Activated T-helper 2 cell treated with anti-CD3 and anti-CD28 coated beads, Interferon-gamma antibody, Interleukin-2, Interleukin-4, amounts not matched to agents 10 μg/mL and 5 μg/mL and 100 μg/mL, durations not matched to agents 14 hours and 24 hours and 36 hours (primary cell): ENCODE measurements around the gene AOPEP. TPM values are rescaled to one million over a fixed set of nuclear protein-coding genes. Genes with fewer than 3 reads are reported as not detected.

Experiments
- DNase-seq: peaks from one replicate; pipeline ENCODE4 v3.0.0; 2021; ENCODE audit warnings: low spot score
- H3K27ac Mint-ChIP-seq: one replicate; pipeline ENCODE4 v1.8.0; 2021; ENCODE audit warnings: mixed read lengths
- H3K27me3 Mint-ChIP-seq: one replicate; pipeline ENCODE4 v1.8.0; 2021; ENCODE audit warnings: low read depth, mixed read lengths
- H3K36me3 Mint-ChIP-seq: one replicate; pipeline ENCODE4 v1.8.0; 2021; ENCODE audit warnings: low read depth, mixed read lengths
- H3K4me1 Mint-ChIP-seq: one replicate; pipeline ENCODE4 v1.8.0; 2021; ENCODE audit warnings: low read depth, mixed read lengths
- H3K4me3 Mint-ChIP-seq: one replicate; pipeline ENCODE4 v1.8.0; 2021; ENCODE audit warnings: low read depth, mild to moderate bottlenecking, moderate library complexity, mixed read lengths
- H3K9me3 Mint-ChIP-seq: one replicate; pipeline ENCODE4 v1.8.0; 2021; ENCODE audit warnings: mixed read lengths
- intact Hi-C: fragments of 100-400 bp; cut with micrococcal nuclease; formaldehyde crosslinking; loops from one replicate; pipeline ENCODE4 v1.15.1; 2023
- total RNA-seq: library from RNA; stranded (reverse); gene quantifications from 2 replicates; pipeline ENCODE4 v1.2.3, GENCODE V29; 2022

The AOPEP gene
- total RNA-seq, 1 donor from 2014 or later = 24.6 TPM

DNA sequence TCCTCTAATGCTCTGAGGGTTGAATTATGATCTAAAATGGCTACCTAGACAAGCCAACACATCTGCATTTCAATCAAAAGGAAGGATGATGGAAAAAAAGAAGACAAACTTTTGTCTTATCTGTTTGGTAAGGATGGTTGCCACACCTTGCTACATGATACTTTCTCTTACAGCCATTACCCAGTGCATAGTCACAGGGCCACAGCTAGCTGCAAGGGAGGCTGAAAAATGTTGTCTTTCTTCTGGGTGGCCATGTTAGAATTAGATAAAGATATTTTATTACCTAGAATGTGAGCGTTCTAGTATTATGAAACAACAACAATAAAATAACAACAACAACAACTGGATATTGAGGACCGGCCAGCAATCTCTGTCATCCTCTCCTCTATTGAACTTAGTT lies 4.7 kb upstream of the AOPEP start:
- Mint-ChIP-seq H3K9me3 (peaks cover 5% of the 10 kb centered on the region), H3K36me3 (no peaks in the 10 kb centered on the region), H3K4me3 (no peak overlapping the region), H3K27ac (no peak overlapping the region), H3K4me1 (no peaks in the 10 kb centered on the region), H3K27me3 (peaks cover 2% of the 10 kb centered on the region)
- no peak for DNase-seq
- intact Hi-C loops = loop anchor here (10.0 kb wide), 1 partner anchor 153 kb away; no protein-coding TSS in a partner anchor

DNA sequence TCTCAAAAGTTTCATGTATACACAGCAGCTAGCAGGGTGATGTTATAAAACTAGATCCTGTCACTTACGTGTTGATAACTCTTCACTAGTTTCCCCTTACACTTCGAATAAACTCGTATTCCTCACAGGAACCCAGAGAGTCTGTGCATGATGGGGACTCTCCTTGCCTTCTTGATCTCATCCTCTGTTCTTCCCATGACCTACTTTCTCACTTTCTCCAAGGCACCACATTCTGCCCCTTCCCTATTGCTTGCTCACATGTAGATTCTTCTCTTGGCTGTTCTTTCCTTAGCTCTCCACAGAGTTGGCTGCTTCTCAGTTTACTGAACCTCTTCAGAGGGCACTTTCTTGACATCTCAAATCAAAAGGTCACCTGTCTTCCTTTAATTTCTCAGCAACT lies 1.2 kb upstream of the AOPEP start:
- no peak overlapping the region for H3K27ac Mint-ChIP-seq
- no peaks in the 10 kb centered on the region for H3K36me3 Mint-ChIP-seq
- H3K27me3 Mint-ChIP-seq = no peaks in the 10 kb centered on the region
- no peaks in the 10 kb centered on the region for H3K9me3 Mint-ChIP-seq
- no peak for DNase-seq
- intact Hi-C loops = loop anchor here (5.0 to 10.0 kb wide), 2 partner anchors 150 to 227 kb away; no protein-coding TSS in a partner anchor
- peaks cover 15% of the 10 kb centered on the region for H3K4me1 Mint-ChIP-seq
- no peak overlapping the region for H3K4me3 Mint-ChIP-seq

DNA sequence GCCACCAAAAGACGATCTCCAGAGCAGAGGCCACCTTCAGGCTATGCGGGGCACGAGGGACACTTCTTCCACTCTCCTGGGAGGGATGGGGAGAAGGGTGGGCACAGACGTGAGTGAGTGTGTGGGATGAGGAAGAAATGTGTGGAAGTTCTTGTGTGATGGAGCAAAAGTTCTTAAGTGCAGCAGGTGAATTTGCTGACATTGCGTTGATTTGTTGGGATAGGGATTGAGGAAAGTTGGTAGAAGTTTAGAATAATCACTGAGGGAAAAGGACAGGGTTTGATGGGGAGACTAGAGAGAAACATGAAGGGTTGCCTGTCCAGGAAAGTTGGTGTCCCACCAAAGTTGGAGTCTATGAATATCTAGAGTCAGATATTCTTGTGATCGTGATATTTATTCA lies 2.2 kb downstream of the AOPEP start:
- Mint-ChIP-seq H3K4me1 (peaks cover 15% of the 10 kb centered on the region), H3K36me3 (no peaks in the 10 kb centered on the region), H3K9me3 (no peaks in the 10 kb centered on the region), H3K4me3 (no peak overlapping the region), H3K27ac (no peak overlapping the region), H3K27me3 (no peaks in the 10 kb centered on the region)
- no peak for DNase-seq
- intact Hi-C loops = loop anchor here (5.0 to 10.0 kb wide), 2 partner anchors 146 to 224 kb away; no protein-coding TSS in a partner anchor

DNA sequence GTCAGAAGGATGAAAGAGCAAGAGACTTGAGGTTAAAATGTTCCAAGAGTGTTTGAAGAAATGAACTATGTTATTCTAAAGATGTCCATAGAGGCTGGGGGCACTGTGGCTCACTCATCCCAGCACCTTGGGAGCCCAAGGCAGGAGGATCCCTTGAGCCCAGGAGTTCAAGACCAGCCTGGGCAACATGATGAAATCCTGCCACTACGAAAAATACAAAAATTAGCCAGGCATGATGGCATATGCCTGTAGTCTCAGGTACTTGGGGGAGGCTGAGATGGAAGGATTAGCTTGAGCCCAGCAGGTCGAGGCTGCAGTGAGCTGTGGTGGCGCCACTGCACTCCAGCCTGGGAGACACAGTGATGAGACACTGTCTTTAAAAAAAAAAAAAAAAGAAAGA lies 2.7 kb downstream of the AOPEP start:
- Mint-ChIP-seq H3K27ac (no peak overlapping the region), H3K36me3 (no peaks in the 10 kb centered on the region), H3K4me1 (peaks cover 15% of the 10 kb centered on the region), H3K4me3 (no peak overlapping the region), H3K9me3 (no peaks in the 10 kb centered on the region), H3K27me3 (no peaks in the 10 kb centered on the region)
- no peak for DNase-seq
- intact Hi-C loops = loop anchor here (5.0 to 10.0 kb wide), 2 partner anchors 146 to 223 kb away; no protein-coding TSS in a partner anchor

DNA sequence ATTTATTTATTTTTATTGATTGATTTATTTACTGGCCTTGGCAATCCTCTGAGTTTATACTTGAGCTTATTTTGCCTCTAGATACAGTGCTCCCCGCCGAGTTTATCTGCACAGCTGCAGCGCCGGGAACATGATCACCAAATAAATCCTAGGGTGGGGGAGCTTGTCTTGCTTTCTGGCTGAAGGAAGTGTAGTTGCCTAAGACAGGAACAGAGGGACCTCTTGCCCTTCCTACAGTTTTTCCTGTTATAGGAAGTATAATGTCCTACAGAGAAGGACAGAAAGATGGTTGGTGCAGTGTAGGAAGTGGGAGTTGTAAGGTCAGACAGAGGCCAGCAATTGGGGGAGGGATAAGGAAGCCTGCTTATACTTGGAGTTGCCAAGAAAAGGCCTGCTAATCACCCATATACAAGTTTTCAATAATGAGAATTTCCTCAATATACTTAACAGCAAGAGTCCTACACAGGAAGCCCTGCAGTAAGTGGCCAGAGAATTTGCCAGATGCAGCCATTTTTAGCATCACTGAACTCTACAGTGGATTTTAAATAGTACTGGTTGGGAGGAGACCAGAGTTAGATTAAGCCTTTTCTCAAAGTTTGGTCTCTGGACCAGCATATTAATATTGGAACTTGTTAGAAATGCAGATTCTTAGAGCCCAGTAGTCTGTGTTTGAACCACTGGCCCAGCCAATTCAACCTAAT lies 7.7 kb downstream of the AOPEP start:
- DNase-seq = no peak
- no peaks in the 10 kb centered on the region for H3K4me1 Mint-ChIP-seq
- H3K4me3 Mint-ChIP-seq = no peak overlapping the region
- intact Hi-C loops = no loop called here
- no peaks in the 10 kb centered on the region for H3K36me3 Mint-ChIP-seq
- no peak overlapping the region for H3K27ac Mint-ChIP-seq
- H3K9me3 Mint-ChIP-seq = no peaks in the 10 kb centered on the region
- H3K27me3 Mint-ChIP-seq = no peaks in the 10 kb centered on the region

- DNase-seq = no peak
- no peaks in the 10 kb centered on the region for H3K36me3 Mint-ChIP-seq
Measured at GRCh38 chr9:94736759-94737158, 10.3 kb downstream of the AOPEP start.

DNA sequence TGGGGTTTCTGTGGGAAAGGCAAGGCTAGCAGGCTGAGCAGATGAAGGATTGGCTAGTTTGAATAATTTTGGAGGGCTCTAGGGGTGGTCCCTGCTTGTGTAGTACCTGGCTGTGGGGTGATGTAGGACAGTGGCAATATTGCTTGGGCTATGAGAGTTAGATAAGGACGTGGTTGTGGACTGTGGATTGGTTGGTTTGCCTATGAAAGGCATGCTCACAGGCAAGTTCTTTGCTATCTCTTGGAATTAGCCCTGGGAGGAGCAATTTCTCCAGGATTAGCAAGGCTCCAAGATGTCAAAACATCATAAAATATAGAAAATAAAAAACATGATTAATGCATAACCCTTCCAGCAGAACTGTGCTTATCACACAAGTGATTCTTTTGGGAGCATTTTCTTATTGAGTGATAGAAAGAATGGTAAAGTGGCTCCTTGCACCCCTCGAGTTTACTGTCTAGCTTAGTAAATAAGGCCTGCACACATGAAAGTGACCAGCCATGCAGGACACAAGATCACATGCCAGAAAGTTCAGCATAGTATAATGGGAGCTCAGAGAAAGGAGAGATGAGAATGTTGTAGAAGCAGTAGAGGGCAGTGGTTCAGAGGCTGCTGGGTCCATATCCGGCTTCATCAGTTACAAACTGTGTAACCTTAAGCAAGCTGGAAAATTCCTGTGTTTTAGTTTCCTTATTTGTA lies 13.8 kb downstream of the AOPEP start:
- no peaks in the 10 kb centered on the region for H3K27me3 Mint-ChIP-seq
- no peak for DNase-seq
- no peaks in the 10 kb centered on the region for H3K4me1 Mint-ChIP-seq
- intact Hi-C loops = no loop called here
- H3K4me3 Mint-ChIP-seq = no peak overlapping the region
- H3K27ac Mint-ChIP-seq = no peak overlapping the region
- H3K9me3 Mint-ChIP-seq = no peaks in the 10 kb centered on the region
- peaks cover 12% of the 10 kb centered on the region for H3K36me3 Mint-ChIP-seq

More at GRCh38 chr9:94736759-94737158, 10.3 kb downstream of the AOPEP start:
- no peaks in the 10 kb centered on the region for H3K9me3 Mint-ChIP-seq
- no peak overlapping the region for H3K27ac Mint-ChIP-seq
- intact Hi-C loops = no loop called here
- no peak overlapping the region for H3K4me3 Mint-ChIP-seq
- H3K4me1 Mint-ChIP-seq = no peaks in the 10 kb centered on the region
- H3K27me3 Mint-ChIP-seq = no peaks in the 10 kb centered on the region

GRCh38 chr9:94741866-94742265 lies 15.4 kb downstream of the AOPEP start:
- Mint-ChIP-seq H3K27ac (no peak overlapping the region), H3K36me3 (peaks cover 17% of the 10 kb centered on the region), H3K9me3 (no peaks in the 10 kb centered on the region), H3K4me3 (no peak overlapping the region), H3K27me3 (no peaks in the 10 kb centered on the region), H3K4me1 (no peaks in the 10 kb centered on the region)
- intact Hi-C loops = no loop called here
- no peak for DNase-seq

GRCh38 chr9:94743035-94743954 lies 16.8 kb downstream of the AOPEP start:
- no peak overlapping the region for H3K4me3 Mint-ChIP-seq
- peaks cover 4% of the 10 kb centered on the region for H3K9me3 Mint-ChIP-seq
- H3K4me1 Mint-ChIP-seq = no peaks in the 10 kb centered on the region
- no peaks in the 10 kb centered on the region for H3K27me3 Mint-ChIP-seq
- no peak overlapping the region for H3K27ac Mint-ChIP-seq
- H3K36me3 Mint-ChIP-seq = peaks cover 20% of the 10 kb centered on the region
- intact Hi-C loops = no loop called here
- DNase-seq = no peak

DNA sequence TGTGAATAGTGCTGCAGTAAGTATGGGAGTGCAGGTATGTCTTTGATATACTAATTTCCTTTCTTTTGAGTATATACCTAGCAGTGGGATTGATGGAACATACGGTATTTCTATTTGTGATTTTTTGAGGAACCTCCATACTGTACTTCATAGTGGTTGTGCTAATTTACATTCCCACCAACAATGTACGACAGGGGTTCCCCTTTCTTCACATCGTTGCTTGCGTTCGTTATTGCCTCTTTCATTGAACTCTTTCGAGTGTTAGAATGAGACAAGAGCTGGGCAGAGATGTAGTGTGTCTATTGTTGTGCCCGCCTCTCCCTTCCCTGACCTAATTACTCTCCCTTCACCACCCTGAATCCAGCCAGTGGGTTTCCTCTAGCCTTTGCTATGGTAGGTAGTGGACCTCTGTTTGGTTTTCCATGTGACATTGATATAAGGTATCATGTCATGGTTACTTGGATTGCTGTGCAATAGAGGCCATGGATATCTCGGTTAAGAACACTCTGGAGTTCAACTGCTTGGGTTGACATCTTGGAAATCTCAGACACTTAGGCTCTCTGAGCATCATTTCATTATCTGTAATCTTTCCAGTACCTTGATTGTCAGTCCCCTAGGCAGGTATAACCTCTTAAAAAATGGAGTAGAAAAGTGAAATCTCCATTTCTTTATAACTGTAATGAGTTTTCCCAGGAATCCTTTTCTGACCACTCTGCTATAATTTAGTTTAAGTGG lies 19.5 kb downstream of the AOPEP start:
- no peak for DNase-seq
- intact Hi-C loops = no loop called here
- H3K4me3 Mint-ChIP-seq = no peak overlapping the region
- no peaks in the 10 kb centered on the region for H3K27me3 Mint-ChIP-seq
- H3K4me1 Mint-ChIP-seq = no peaks in the 10 kb centered on the region
- H3K9me3 Mint-ChIP-seq = peaks cover 21% of the 10 kb centered on the region
- no peak overlapping the region for H3K27ac Mint-ChIP-seq
- peaks cover 39% of the 10 kb centered on the region for H3K36me3 Mint-ChIP-seq

DNA sequence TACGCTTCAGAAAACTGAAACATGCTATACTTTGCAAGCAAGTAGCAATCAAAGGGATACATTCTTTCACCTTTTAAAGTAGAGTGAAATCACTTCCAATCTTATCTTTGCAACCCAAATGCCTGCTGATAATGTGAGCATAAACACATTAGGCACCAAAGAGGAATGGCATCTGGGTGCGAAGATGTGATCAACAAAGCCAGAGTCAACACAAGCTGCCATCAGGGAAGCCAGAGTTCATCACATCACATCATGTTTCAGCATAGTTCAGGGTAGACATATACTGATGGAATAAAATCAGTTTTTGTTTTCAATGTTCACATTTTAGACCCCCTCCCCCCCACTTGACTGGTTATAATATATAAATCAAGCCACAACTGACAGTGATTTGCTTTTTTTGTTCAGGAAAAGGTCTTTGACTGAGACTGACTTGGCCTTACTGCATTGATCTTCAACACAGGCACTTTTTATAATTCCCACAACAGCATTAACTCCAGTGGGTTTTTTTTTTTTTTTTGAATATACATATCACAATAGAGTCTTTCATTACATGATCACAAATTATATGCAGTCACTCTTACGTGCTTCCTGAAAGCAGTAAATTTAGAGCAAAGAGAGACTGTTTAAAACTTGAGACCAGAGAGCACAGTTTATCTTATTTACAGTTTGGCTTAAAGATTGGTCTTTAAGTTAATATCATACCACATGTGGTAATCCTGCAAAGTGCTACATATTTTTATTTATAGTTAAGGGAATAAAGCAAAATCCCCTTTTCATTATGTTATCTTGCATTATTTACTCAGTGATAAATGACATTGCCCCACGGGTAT lies 20.3 kb downstream of the AOPEP start:
- no peak for DNase-seq
- no peak overlapping the region for H3K27ac Mint-ChIP-seq
- H3K4me1 Mint-ChIP-seq = no peaks in the 10 kb centered on the region
- H3K36me3 Mint-ChIP-seq = peaks cover 45% of the 10 kb centered on the region
- no peak overlapping the region for H3K4me3 Mint-ChIP-seq
- no peaks in the 10 kb centered on the region for H3K27me3 Mint-ChIP-seq
- peaks cover 21% of the 10 kb centered on the region for H3K9me3 Mint-ChIP-seq
- intact Hi-C loops = no loop called here
